HCT116 (cell line): ENCODE measurements around the gene TMEM209.

Experiments
- ATF3 ChIP-seq: IDR thresholded peaks from 2 replicates; pipeline ENCODE4 v1.6.1; 2012
- CEBPB ChIP-seq: IDR thresholded peaks from 2 replicates; pipeline ENCODE4 v1.6.1; 2012; ENCODE audit warnings: low read depth
- CTCF ChIP-seq, 3 experiments: fragments of 200-600 bp in 1 of 3; sonication (generic) in 1 of 3; IDR thresholded peaks in 2 of 3; conservative IDR thresholded peaks in 1 of 3; 2 replicates each; pipeline ENCODE4 v1.5.1; 2012 to 2017; ENCODE audit warnings: low read depth in 2 of 3, low read length in 2 of 3, antibody characterized with exemption in 1 of 3, borderline replicate concordance in 1 of 3, control low read depth in 1 of 3, mild to moderate bottlenecking in 1 of 3, mixed read lengths in 1 of 3, mixed run types in 1 of 3, moderate library complexity in 1 of 3; ENCODE audit not compliant: insufficient read depth in 1 of 3
- POLR2A ChIP-seq: IDR thresholded peaks from 2 replicates; pipeline ENCODE4 v1.7.0; 2011; ENCODE audit warnings: borderline replicate concordance; ENCODE audit not compliant: insufficient read depth, insufficient read length; ENCODE audit errors: extremely low read depth
- RAD21 ChIP-seq: IDR thresholded peaks from 2 replicates; pipeline ENCODE4 v1.6.1; 2012; ENCODE audit warnings: low read depth, mild to moderate bottlenecking
- REST ChIP-seq: IDR thresholded peaks from 2 replicates; pipeline ENCODE4 v1.6.1; 2012; ENCODE audit warnings: low read depth
- TCF7L2 ChIP-seq: IDR thresholded peaks from 2 replicates; pipeline ENCODE4 v1.7.0; 2011; ENCODE audit warnings: borderline replicate concordance, inconsistent platforms; ENCODE audit not compliant: insufficient read depth, insufficient read length; ENCODE audit errors: extremely low read depth

GRCh38 chr7:130224210-130224609, 19.0 kb upstream of the TMEM209 start:
- TF ChIP-seq CTCF (IDR thresholded peaks at IDR 0.05 in 2 of 3, conservative IDR thresholded peaks at IDR 0.05 in 1 of 3; ENCODE audit: borderline replicate concordance in 1 of 3, insufficient read depth in 1 of 3, low read depth in 2 of 3, low read length in 2 of 3), result no peak
- TF ChIP-seq RAD21, result no peak
- TF ChIP-seq ATF3, result no peak
- TF ChIP-seq REST, result no peak
- TF ChIP-seq CEBPB, result no peak
- TF ChIP-seq POLR2A, result no peak
- TF ChIP-seq TCF7L2, result no peak
